ENCODE data around the gene CACNA2D1. TPM values are rescaled to one million over a fixed set of nuclear protein-coding genes. Genes with fewer than 3 reads are reported as not detected.

Gene CACNA2D1
- total and polyA plus RNA-seq, 9 of the 15 experiments (the other 6 are each of a cell fraction or from before 2014, with no cell fraction given) = 0.49 TPM; not detected in 8

- Histone ChIP-seq H3K27ac (ENCODE audit: extremely low read depth, low read depth, low read length) (no peak overlapping the region), H2AFZ (ENCODE audit: low read depth, low read length) (no peak overlapping the region), H3K9me3 (replicated peaks; ENCODE audit: control insufficient read depth, insufficient read depth, low read depth, low read length) (no peaks in the 10 kb centered on the region), H3K4me1 (replicated peaks in 1 of 2; ENCODE audit: control insufficient read depth in 2 of 2, insufficient read depth in 2 of 2, low read length in 2 of 2) (no peaks in the 10 kb centered on the region), H3K27me3 (ENCODE audit: control insufficient read depth in 2 of 2, insufficient read depth in 2 of 2, low read length in 2 of 2) (no peaks in the 10 kb centered on the region), H3K9ac (ENCODE audit: insufficient read depth in 1 of 2, low read depth in 2 of 2, low read length in 2 of 2) (no peak overlapping the region), H4K20me1 (replicated peaks; ENCODE audit: control insufficient read depth, insufficient read depth, low read length) (no peaks in the 10 kb centered on the region), H3K79me2 (ENCODE audit: control insufficient read depth, insufficient read depth, low read length) (no peaks in the 10 kb centered on the region), H3K4me2 (ENCODE audit: insufficient read depth, low read length) (no peak overlapping the region), H3K4me3 (no peak overlapping the region), H3K36me3 (ENCODE audit: control insufficient read depth, insufficient read depth, low read length) (no peaks in the 10 kb centered on the region), H3K9me1 (ENCODE audit: control insufficient read depth, insufficient read depth, low read length) (no peaks in the 10 kb centered on the region)
- TF ChIP-seq ELF4 (CRISPR knock-in tag; IDR thresholded peaks at IDR 0.05) = no peak
- no peak for TF ChIP-seq ZNF395 (CRISPR knock-in tag; IDR thresholded peaks at IDR 0.05)
- TF ChIP-seq SP1 (CRISPR knock-in tag; IDR thresholded peaks at IDR 0.05) = no peak
- ChIA-PET CTCF (ENCODE audit: low intra/inter-chr PET ratio) (no interaction called here), POLR2A (no interaction called here)
- intact Hi-C loops (cut with micrococcal nuclease) = no loop called here
- 0% methylated on average over 2 of the region's 2 CpGs for WGBS (ENCODE audit: insufficient coverage, low coverage, missing lambda C conversion rate)
- no TSS peak for BruUV-seq (replicated peaks)
- in situ Hi-C loops (cut with MboI) = no loop called here
- DNase-seq (ENCODE audit: extremely low read depth in 1 of 4, low spot score in 3 of 4) (no peak), FAIRE-seq (no peak), ATAC-seq (no peak)
Observed at GRCh38 chr7:82325416-82325815, 118.2 kb downstream of the CACNA2D1 start.

- H3K4me2 ChIP-seq (ENCODE audit: insufficient read depth, low read length) = no peak overlapping the region
- no peak for ATAC-seq
- no peaks in the 10 kb centered on the region for H4K20me1 ChIP-seq (replicated peaks; ENCODE audit: control insufficient read depth, insufficient read depth, low read length)
- no peak overlapping the region for H3K4me3 ChIP-seq
- no peaks in the 10 kb centered on the region for H3K27me3 ChIP-seq (ENCODE audit: control insufficient read depth in 2 of 2, insufficient read depth in 2 of 2, low read length in 2 of 2)
- FAIRE-seq = no peak
- intact Hi-C loops (cut with micrococcal nuclease) = no loop called here
- BruUV-seq (replicated peaks) = no TSS peak
- ChIA-PET POLR2A (interaction anchor here (0.6 kb wide), 2 partner anchors 11 to 58 kb away, joined by 3 read pairs; no protein-coding TSS in a partner anchor), CTCF (ENCODE audit: low intra/inter-chr PET ratio) (no interaction called here)
- in situ Hi-C loops (cut with MboI) = no loop called here
- H3K27ac ChIP-seq (ENCODE audit: extremely low read depth, low read depth, low read length) = no peak overlapping the region
- 2% methylated on average over 4 of the region's 4 CpGs for WGBS (ENCODE audit: insufficient coverage, low coverage, missing lambda C conversion rate)
- H3K79me2 ChIP-seq (ENCODE audit: control insufficient read depth, insufficient read depth, low read length) = no peaks in the 10 kb centered on the region
- no peaks in the 10 kb centered on the region for H3K9me1 ChIP-seq (ENCODE audit: control insufficient read depth, insufficient read depth, low read length)
- H3K9ac ChIP-seq (ENCODE audit: insufficient read depth in 1 of 2, low read depth in 2 of 2, low read length in 2 of 2) = no peak overlapping the region
- no peaks in the 10 kb centered on the region for H3K4me1 ChIP-seq (replicated peaks in 1 of 2; ENCODE audit: control insufficient read depth in 2 of 2, insufficient read depth in 2 of 2, low read length in 2 of 2)
- no peak overlapping the region for H2AFZ ChIP-seq (ENCODE audit: low read depth, low read length)
- no peaks in the 10 kb centered on the region for H3K36me3 ChIP-seq (ENCODE audit: control insufficient read depth, insufficient read depth, low read length)
- DNase-seq (ENCODE audit: extremely low read depth in 1 of 4, low spot score in 3 of 4) = no peak
- H3K9me3 ChIP-seq (replicated peaks; ENCODE audit: control insufficient read depth, insufficient read depth, low read depth, low read length) = no peaks in the 10 kb centered on the region
- TF ChIP-seq C11orf30 (IDR thresholded peaks at IDR 0.05; ENCODE audit: low read depth) (no peak), ZNF253 (CRISPR knock-in tag; conservative IDR thresholded peaks at IDR 0.05) (no peak), HNRNPL (IDR thresholded peaks at IDR 0.05; ENCODE audit: low read depth, low read length) (no peak), SFPQ (IDR thresholded peaks at IDR 0.05; ENCODE audit: low read depth, low read length) (no peak), ZNF175 (CRISPR knock-in tag; IDR thresholded peaks at IDR 0.05; ENCODE audit: low read depth) (no peak), MBD1 (CRISPR knock-in tag; IDR thresholded peaks at IDR 0.05) (no peak), ERF (CRISPR knock-in tag; IDR thresholded peaks at IDR 0.05) (no peak), NFE2 (IDR thresholded peaks at IDR 0.05; ENCODE audit: low read depth) (no peak), KDM5B (IDR thresholded peaks at IDR 0.05; ENCODE audit: insufficient replicate concordance, low read depth, low read length) (no peak)
Observed at GRCh38 chr7:82323806-82324205, 119.8 kb downstream of the CACNA2D1 start.

Data from K562 (cell line).